ENCODE results near the gene BCL2. TPM values are rescaled to one million over a fixed set of nuclear protein-coding genes. Genes with fewer than 3 reads are reported as not detected.

Gene BCL2
- polyA plus RNA-seq, 10 donors, result 14.0 to 22.8 (median 17.6) TPM

GRCh38 chr18:63145166-63145850, 174.3 kb downstream of the BCL2 start:
- peak in 1 of 3 donors; percentile 77 for DNase-seq

- DNase-seq, result peak in 1 of 3 donors; percentile 81
Observed at GRCh38 chr18:63144748-63145147, 174.8 kb downstream of the BCL2 start.

DNA sequence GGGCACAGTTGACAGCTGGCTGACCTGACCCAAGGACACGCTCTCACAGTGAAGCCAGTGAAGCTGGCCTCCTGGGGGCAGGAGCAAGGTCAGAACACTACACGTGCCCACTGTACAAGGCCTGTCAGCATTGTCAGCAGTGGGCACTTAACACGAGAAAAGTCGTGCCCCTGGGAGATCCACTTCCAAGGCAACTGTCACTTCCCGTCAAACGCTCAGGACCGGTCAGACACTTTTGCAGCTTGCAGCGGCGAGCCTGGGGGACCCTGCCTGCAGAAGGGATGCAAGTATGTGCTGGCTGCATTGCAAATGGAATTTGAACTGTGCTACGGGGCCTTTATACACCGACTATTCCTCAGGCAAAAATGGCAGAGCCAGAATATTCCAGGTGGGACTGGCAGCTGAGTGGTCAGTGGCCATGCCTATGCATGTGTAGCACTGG, 176.2 kb downstream of the BCL2 start:
- peak in 1 of 3 donors; percentile 68 for DNase-seq

DNA sequence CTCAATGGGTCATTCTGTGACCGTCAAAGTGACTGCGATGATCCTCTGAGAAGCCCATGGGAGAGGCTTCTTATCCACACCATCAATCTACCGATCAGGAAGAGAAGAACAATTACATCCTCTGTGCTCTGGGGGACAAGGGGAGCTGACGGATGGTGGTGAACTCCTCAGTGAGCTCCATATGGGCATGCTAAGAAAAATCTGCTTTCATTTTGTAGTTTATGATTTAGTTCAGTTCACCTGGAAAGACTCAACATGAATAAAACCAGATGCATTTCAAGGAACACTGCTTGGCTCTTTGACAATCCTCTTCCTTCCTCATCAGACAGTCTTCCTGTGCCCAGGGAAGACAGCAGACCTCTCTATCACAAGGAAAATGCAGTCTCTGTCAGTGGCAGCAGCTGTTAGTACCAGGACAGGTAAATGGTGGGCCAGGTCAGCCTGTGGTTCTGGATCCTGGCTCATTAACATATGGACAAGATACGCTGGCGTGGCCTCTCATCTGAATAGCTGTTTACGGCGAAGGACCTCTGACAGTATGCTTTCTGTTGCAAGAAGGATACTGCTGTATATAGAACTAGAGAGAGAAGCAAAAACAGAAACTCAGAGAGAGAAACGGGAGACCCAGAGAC, 176.9 kb downstream of the BCL2 start:
- peak in 1 of 3 donors; percentile 72 for DNase-seq

GRCh38 chr18:63141778-63142176, 177.8 kb downstream of the BCL2 start:
- DNase-seq, result peak in 1 of 3 donors; percentile 52

GRCh38 chr18:63140997-63141777, 178.4 kb downstream of the BCL2 start:
- no peak for DNase-seq

DNA sequence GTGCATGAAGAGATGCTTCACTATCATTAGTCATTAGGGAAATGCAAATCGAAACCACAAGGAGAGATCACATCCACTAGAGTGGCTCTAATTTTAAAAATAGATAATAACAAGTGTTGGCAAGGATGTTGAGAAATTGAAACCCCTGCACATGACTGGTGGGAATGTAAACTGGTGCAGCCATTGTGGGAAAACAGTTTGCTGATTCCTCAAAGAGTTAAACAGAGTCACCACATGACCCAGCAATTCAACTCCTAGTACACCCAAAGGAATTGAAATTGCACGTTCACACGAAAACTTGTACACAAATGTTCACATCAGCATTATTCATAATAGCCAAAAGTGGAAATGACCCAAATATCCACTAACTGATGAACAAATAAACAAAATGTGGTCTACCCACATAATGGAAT, 179.5 kb downstream of the BCL2 start:
- no peak for DNase-seq

- DNase-seq, result peak in 1 of 3 donors; percentile 64
Observed at GRCh38 chr18:63138436-63139340, 180.9 kb downstream of the BCL2 start.

DNA sequence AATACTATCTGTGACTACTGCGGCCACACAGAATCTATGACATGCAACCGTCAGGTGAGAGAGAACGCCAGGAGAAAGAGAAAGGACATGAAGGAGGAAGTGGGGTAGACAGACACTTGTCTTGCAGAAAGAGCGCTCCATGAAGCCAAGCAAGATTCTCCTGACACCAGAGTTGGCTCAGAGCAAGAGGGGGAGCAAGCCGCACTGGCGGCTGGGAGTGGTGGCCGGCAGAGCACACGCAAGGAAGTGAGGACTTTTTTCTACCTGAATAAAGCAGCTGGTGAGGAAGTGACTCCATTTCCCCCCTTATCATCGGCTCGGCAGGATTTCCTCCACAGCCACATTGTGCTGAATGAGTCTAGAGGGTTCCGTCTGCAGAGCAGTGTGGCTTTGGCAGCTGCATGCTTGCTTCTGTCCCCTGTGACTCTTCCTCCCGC, 181.6 kb downstream of the BCL2 start:
- DNase-seq, result no peak

DNA sequence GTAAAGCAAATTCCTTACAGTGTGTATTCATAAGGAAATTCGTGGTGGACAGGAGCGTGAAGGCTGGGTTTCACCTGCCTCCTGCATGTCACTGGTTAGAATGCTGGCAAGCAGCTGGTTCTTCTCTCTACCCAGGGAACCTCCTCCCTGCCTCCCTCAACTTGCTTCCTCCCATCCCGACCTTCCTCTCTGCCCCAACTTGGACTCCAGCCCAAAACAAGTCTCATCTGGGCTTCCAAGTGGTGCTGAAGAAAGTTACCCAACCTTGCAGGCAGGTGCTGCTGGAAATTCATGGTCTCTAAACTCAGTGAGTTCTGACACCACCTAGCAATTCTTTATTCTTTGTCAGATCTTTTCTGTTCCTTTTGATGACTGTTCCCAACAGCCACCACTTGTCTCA, 184.5 kb downstream of the BCL2 start:
- DNase-seq, result no peak

GRCh38 chr18:63132819-63133200, 186.8 kb downstream of the BCL2 start:
- DNase-seq, result no peak

GRCh38 chr18:63131959-63132818, 187.4 kb downstream of the BCL2 start:
- no peak for DNase-seq

- DNase-seq, result peak in 2 of 3 donors; percentile 73 to 83
Observed at GRCh38 chr18:63131106-63131958, 188.2 kb downstream of the BCL2 start.

GRCh38 chr18:63130176-63130575, 189.4 kb downstream of the BCL2 start:
- DNase-seq, result no peak

DNA sequence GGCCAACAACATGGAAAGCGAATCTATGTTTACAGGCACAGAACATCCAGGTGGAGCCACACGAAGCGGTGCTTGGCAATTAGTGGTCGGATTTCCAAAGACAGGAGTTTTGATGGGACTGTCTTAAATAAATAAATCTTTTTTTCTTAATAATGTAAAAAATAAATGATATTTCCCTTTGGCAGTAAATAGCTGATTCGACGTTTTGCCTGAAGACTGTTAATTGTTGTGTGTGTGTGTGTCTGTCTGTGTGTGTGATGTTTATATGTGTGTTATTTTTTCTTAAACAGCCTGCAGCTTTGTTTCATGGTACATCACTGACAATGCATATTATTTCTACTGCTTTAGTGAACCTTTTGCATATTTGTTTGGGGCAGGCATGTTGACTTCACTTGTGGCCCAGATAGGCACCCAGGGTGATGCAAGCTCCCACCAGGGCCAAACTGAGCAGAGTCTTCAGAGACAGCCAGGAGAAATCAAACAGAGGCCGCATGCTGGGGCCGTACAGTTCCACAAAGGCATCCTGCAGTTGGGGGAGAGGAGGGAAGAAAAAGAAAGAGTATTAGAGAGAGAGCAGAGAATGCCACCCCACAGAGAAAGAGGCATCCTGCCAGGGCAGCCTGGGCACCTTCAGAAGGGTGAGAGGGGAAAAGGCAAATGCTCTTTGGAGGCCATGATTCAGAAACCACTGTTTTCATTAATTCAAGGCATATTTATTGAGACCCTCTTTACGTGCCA, 191.2 kb downstream of the BCL2 start:
- DNase-seq, result no peak

DNA sequence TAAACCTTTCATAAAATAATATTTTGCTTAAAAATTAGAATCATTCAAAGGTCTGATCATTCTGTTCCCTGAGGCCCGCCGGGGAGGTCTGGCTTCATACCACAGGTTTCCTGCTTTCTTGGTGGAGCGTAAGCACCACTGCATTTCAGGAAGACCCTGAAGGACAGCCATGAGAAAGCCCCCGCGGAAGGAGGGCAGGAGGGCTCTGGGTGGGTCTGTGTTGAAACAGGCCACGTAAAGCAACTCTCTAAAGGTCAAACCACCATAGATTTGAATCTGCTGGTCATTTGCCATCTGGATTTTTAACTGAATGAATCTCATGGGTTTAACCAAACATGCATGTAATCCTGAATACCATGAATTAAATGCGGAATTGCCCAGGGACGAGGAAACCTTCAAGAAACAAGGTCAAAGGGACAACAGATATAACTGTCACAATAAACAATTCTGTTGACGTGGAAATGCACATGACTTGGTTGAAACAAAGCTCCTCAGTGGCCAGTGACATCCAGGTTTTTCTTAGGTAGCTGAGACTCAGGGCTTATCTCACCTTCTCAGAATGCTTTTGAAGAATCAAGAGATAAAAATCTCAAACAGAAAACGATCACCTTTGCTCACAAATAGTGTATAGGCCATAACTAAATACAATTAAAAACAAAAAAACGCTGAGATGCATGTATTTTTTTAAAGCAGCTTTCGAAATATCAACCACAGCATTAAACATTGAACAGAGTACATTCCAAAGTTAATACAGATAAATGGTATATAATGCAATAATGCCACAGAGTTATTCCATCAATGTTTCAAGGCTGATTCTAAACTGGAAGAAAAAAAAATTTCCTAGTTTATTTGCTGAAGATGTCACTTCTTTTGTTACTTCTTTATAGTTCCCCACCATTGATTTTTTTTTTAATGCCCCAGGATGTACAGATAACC, 193.2 kb downstream of the BCL2 start:
- no peak for DNase-seq

DNA sequence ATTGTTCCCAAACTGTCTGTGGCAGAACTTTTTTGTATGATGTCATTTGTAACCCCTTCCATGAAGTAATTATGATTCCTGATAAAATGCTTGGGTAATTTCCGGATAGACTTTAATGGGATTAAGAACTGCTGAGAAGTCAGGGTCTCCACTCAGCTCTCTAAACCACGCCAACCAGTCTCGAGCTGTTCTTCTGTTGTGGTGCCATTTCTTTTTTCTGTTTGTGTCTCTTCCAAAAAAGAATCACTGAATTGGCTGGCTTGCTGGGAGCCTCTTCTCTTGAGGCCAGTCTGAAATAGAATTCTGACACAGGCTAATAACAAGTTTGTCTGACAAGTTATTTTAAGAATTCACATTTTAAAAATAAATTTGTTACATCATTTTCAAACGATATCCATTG, 198.9 kb downstream of the BCL2 start:
- DNase-seq, result peak in 2 of 3 donors; percentile 58 to 70

DNA sequence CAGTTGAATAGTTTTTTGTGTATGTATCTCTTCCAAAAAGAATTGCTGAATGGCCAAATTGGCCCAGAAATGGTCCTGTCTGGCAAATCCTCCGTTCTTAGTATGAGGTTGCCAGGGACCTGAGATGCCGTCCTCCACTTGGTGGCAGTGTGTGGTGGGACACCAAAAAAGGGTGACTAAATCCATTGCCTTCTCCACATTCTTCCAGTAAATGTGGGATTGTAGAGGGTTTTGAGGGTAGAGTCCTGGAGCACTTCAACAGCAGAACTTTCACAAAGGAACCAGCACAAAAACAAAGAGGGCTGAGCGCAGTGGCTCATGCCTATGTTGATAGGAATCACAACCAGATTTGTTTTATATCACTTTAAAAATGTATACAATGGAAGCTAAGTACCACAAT, 199.9 kb downstream of the BCL2 start:
- DNase-seq, result no peak
